Panc1 (cell line): ENCODE results near the gene MSRB3.

Experiments
- CTCF ChIP-seq: fragments of 450-650 bp; IDR thresholded peaks from 2 replicates; pipeline ENCODE4 v1.5.1; 2017; ENCODE audit warnings: mild to moderate bottlenecking
- POLR2AphosphoS5 ChIP-seq: IDR thresholded peaks from 2 replicates; pipeline ENCODE4 v1.6.1; 2012; ENCODE audit warnings: mild to moderate bottlenecking, low read depth, low read length, moderate library complexity
- TCF7L2 ChIP-seq: IDR thresholded peaks from 2 replicates; pipeline ENCODE4 v1.6.1; 2011; ENCODE audit warnings: mild to moderate bottlenecking, low read depth, low read length, inconsistent platforms

- no peak for TF ChIP-seq CTCF
- no peak for TF ChIP-seq POLR2AphosphoS5
- no peak for TF ChIP-seq TCF7L2
Observed at GRCh38 chr12:65331456-65331855, 53.0 kb downstream of the MSRB3 start.
